RWPE1 (cell line): ENCODE results near the gene BBLN.
"Not testable (repeated sequence)": the region's sequence is repeated elsewhere in the genome, so short reads cannot be mapped to it uniquely, and the experiment has no call there.

Experiments used
- CTCF ChIA-PET: fragments of 350-600 bp; sonication (Branson Sonifier 250); formaldehyde crosslinking; extraction: SDS; loops from one replicate; lab custom pipeline; 2021; lab: Yijun Ruan, JAX
- POLR2A ChIA-PET: fragments of 400-600 bp; formaldehyde crosslinking; extraction: SDS; loops from one replicate; lab custom pipeline; 2020; ENCODE audit warnings: antibody characterized with exemption; ENCODE audit not compliant: low non-redundant PET; lab: Yijun Ruan, JAX
- DNase-seq: peaks from one replicate; pipeline ENCODE4 v3.0.0; 2012; ENCODE audit warnings: low spot score
- H3K27ac ChIP-seq: fragments of 450-650 bp; 2 replicates; pipeline ENCODE4 v1.5.1; 2017
- TF ChIP-seq, protein P1 (sequence below): fragments of 450-650 bp; conservative IDR thresholded peaks from 2 replicates; pipeline ENCODE4 v1.5.1; 2017; ENCODE audit warnings: low read depth, mild to moderate bottlenecking

Gene BBLN

GRCh38 chr9:128180001-128180400 lies 19.9 kb downstream of the BBLN start:
- H3K27ac ChIP-seq, result no peak overlapping the region
- DNase-seq, result no peak
- POLR2A ChIA-PET, result interaction anchor here (1.6 kb wide), 1 partner anchor 10 kb away, joined by 9 read pairs; no protein-coding TSS in a partner anchor
- TF ChIP-seq, protein P1, sequence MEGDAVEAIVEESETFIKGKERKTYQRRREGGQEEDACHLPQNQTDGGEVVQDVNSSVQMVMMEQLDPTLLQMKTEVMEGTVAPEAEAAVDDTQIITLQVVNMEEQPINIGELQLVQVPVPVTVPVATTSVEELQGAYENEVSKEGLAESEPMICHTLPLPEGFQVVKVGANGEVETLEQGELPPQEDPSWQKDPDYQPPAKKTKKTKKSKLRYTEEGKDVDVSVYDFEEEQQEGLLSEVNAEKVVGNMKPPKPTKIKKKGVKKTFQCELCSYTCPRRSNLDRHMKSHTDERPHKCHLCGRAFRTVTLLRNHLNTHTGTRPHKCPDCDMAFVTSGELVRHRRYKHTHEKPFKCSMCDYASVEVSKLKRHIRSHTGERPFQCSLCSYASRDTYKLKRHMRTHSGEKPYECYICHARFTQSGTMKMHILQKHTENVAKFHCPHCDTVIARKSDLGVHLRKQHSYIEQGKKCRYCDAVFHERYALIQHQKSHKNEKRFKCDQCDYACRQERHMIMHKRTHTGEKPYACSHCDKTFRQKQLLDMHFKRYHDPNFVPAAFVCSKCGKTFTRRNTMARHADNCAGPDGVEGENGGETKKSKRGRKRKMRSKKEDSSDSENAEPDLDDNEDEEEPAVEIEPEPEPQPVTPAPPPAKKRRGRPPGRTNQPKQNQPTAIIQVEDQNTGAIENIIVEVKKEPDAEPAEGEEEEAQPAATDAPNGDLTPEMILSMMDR, result no peak
- CTCF ChIA-PET, result interaction anchor here (0.6 to 1.8 kb wide), 2 partner anchors 11 to 33 kb away, joined by 3 to 5 read pairs; partner anchors contain the start of gene CIZ1

DNA sequence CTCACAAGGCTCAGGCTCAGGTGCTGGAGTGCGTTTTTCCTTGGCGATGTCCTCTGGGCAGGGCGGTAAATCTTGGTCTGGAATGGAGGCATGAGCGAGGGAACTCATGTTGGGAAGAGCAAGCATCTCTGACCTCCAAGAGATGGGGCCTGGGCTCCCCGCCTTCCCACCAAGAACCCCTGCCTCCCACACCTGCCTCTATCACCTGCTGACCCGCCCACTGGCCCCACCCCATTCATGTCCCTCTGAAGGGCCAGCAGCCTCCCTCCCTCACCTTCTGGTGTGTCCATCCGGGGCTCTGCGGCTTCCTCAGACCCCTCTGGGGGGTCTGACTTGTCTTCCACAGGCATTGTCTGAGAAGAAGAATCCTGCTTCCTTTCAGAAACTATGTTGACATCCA lies 20.4 kb downstream of the BBLN start:
- CTCF ChIA-PET, result interaction anchor here (1.8 kb wide), 1 partner anchor 11 kb away, joined by 5 read pairs; the partner anchor contains the start of gene CIZ1
- no peak overlapping the region for H3K27ac ChIP-seq
- POLR2A ChIA-PET, result no interaction called here
- DNase-seq, result no peak
- TF ChIP-seq, protein P1, result no peak

DNA sequence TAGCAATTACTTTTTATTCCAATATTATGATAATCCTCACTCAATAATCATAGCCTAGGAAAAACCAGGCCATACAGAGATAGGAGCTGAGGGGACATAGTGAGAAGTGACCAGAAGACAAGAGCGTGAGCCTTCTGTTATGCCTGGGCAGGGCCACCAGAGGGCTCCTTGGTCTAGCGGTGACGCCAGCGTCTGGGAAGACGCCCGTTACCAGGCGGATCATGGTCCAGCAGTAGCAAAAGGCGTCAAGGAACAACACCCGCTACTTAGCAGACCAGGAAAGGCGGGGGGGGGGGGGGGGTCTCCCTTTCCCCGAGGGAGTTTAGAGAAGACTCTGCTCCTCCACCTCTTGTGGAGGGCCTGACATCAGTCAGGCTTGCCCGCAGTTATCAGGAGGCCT lies 21.4 kb downstream of the BBLN start:
- POLR2A ChIA-PET, result interaction anchor here (0.6 kb wide), 1 partner anchor 52 kb away, joined by 3 read pairs; no protein-coding TSS in a partner anchor
- H3K27ac ChIP-seq, CTCF ChIA-PET, DNase-seq: not testable (repeated sequence)

DNA sequence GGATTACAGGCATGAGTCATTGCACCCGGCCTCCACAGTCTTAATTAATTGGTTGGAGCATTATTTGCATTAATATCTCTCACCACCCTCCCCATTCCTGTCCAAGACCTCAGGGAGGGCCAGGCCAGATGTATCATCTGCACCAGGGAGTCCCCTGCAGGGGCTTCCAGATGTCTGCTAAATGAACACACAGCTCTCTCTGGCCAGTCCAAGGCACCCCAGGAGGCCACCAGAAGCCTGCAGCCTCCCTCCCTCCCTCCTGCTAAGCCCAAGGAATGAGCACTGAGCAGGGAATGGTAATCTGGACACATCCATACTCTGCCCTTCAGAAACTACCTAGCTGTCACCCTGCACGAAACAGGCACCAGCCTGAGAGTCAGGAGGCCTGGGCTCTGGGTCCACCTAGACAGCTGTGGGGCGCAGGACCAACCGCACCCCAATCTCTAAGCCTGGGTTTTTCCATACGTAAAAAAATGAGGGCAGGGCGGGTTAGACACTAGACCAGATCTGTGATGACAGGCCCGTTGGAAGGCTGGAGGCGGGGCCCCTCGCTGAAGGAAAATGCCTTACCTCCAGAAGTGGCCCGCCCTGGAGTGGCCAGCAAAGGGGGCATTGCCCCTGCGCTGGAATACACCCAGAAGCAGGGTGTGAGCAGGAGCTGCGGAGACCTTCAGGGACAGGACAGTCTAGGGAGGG lies 23.0 kb downstream of the BBLN start:
- CTCF ChIA-PET, result interaction anchor here (0.6 to 0.9 kb wide), 3 partner anchors 12 to 90 kb away, joined by 3 to 4 read pairs (median 3); no protein-coding TSS in a partner anchor
- POLR2A ChIA-PET, result interaction anchor here (0.7 to 1.2 kb wide), 2 partner anchors 10 to 57 kb away, joined by 3 read pairs; no protein-coding TSS in a partner anchor
- H3K27ac ChIP-seq, result peak overlapping the region; percentile 7
- no peak for DNase-seq
- TF ChIP-seq, protein P1, result no peak

- no peak overlapping the region for H3K27ac ChIP-seq
- TF ChIP-seq, protein P1, result no peak
- ChIA-PET CTCF (interaction anchor here (0.5 kb wide), 1 partner anchor 144 kb away, joined by 3 read pairs; no protein-coding TSS in a partner anchor), POLR2A (interaction anchor here (0.6 to 1.2 kb wide), 2 partner anchors 24 to 1321 kb away, joined by 3 to 6 read pairs; no protein-coding TSS in a partner anchor)
- no peak for DNase-seq
These were observed 26.2 kb downstream of the BBLN start for GRCh38 chr9:128185979-128186965.

- no peak for DNase-seq
- H3K27ac ChIP-seq, result no peak overlapping the region
- TF ChIP-seq, protein P1, result no peak
- ChIA-PET CTCF (interaction anchor here (0.5 to 0.7 kb wide), 4 partner anchors 9 to 141 kb away, joined by 3 to 4 read pairs (median 4); no protein-coding TSS in a partner anchor), POLR2A (interaction anchor here (0.6 to 1.0 kb wide), 2 partner anchors 12 to 1322 kb away, joined by 3 read pairs; no protein-coding TSS in a partner anchor)
These were observed 27.3 kb downstream of the BBLN start for GRCh38 chr9:128187361-128187760.
